ENCODE measurements around the gene PPP1R1C. TPM values are rescaled to one million over a fixed set of nuclear protein-coding genes. Genes with fewer than 3 reads are reported as not detected.

PPP1R1C gene
- total RNA-seq, 4 donors from 2014 or later: 0.87 to 8.8 (median 4.1) TPM

GRCh38 chr2:181970160-181970794 lies 15.4 kb upstream of the PPP1R1C start:
- Histone ChIP-seq H3K4me1 (no peaks in the 10 kb centered on the region), H3K27me3 (no peaks in the 10 kb centered on the region), H3K4me3 (no peak overlapping the region), H3K9me3 (peaks cover 0 to 7% (median 0%) of the 10 kb centered on the region in 4 donors), H3K36me3 (no peaks in the 10 kb centered on the region), H3K27ac (no peak overlapping the region)
- 85 to 86% methylated on average over 2 of the region's 2 CpGs for WGBS, 2 donors
- no peak for TF ChIP-seq CTCF (IDR thresholded peaks at IDR 0.05)
- TF ChIP-seq POLR2A (IDR thresholded peaks at IDR 0.05): no peak
- TF ChIP-seq EP300 (IDR thresholded peaks at IDR 0.05): no peak
- no peak for DNase-seq (ENCODE audit: low spot score in 2 of 2)

- Histone ChIP-seq H3K27me3 (no peaks in the 10 kb centered on the region), H3K9me3 (peaks cover 0 to 2% (median 0%) of the 10 kb centered on the region in 4 donors), H3K4me1 (no peaks in the 10 kb centered on the region), H3K36me3 (no peaks in the 10 kb centered on the region), H3K27ac (no peak overlapping the region), H3K4me3 (no peak overlapping the region)
- no peak for TF ChIP-seq EP300 (IDR thresholded peaks at IDR 0.05)
- no peak for TF ChIP-seq POLR2A (IDR thresholded peaks at IDR 0.05)
- no peak for TF ChIP-seq CTCF (IDR thresholded peaks at IDR 0.05)
- 91 to 100% methylated on average over 3 of the region's 3 CpGs for WGBS, 2 donors
- DNase-seq (ENCODE audit: low spot score in 2 of 2): no peak
These were observed 14.6 kb upstream of the PPP1R1C start for GRCh38 chr2:181971032-181971431.

- Histone ChIP-seq H3K9me3 (peaks cover 0 to 2% (median 0%) of the 10 kb centered on the region in 4 donors), H3K27ac (no peak overlapping the region), H3K4me1 (no peaks in the 10 kb centered on the region), H3K27me3 (no peaks in the 10 kb centered on the region), H3K36me3 (no peaks in the 10 kb centered on the region), H3K4me3 (no peak overlapping the region)
- no peak for TF ChIP-seq POLR2A (IDR thresholded peaks at IDR 0.05)
- no peak for TF ChIP-seq CTCF (IDR thresholded peaks at IDR 0.05)
- no peak for TF ChIP-seq EP300 (IDR thresholded peaks at IDR 0.05)
- WGBS, 2 donors: 90 to 93% methylated on average over 5 of the region's 5 CpGs
- DNase-seq (ENCODE audit: low spot score in 2 of 2): no peak
These were observed 13.1 kb upstream of the PPP1R1C start for GRCh38 chr2:181972431-181973170.

GRCh38 chr2:181973171-181973783 lies 12.4 kb upstream of the PPP1R1C start:
- 75 to 79% methylated on average over 5 of the region's 5 CpGs for WGBS, 2 donors
- Histone ChIP-seq H3K4me3 (no peak overlapping the region), H3K27ac (no peak overlapping the region), H3K9me3 (peaks cover 0 to 2% (median 0%) of the 10 kb centered on the region in 4 donors), H3K4me1 (no peaks in the 10 kb centered on the region), H3K27me3 (no peaks in the 10 kb centered on the region), H3K36me3 (no peaks in the 10 kb centered on the region)
- TF ChIP-seq POLR2A (IDR thresholded peaks at IDR 0.05) (no peak), CTCF (IDR thresholded peaks at IDR 0.05) (no peak), EP300 (IDR thresholded peaks at IDR 0.05) (no peak)
- no peak for DNase-seq (ENCODE audit: low spot score in 2 of 2)
